HG03571 (cell line): ENCODE data around the gene IPMK.
"Not testable (repeated sequence)": the region's sequence is repeated elsewhere in the genome, so short reads cannot be mapped to it uniquely, and the experiment has no call there.

Source experiments
- ATAC-seq: cut with Tn5 transposase; IDR thresholded peaks from one replicate; pipeline ENCODE4 v1.9.1; 2021; ENCODE audit not compliant: unreplicated experiment

The IPMK gene

GRCh38 chr10:58268454-58268945, 806 bp upstream of the IPMK start:
- ATAC-seq, result no peak

GRCh38 chr10:58266826-58267712, 625 bp downstream of the IPMK start:
- ATAC-seq, result peak; percentile 5

- ATAC-seq, result no peak
These were observed 1.5 kb downstream of the IPMK start for GRCh38 chr10:58266003-58266825.

GRCh38 chr10:58265249-58265648, 2.4 kb downstream of the IPMK start:
- no peak for ATAC-seq

GRCh38 chr10:58264780-58265179, 2.9 kb downstream of the IPMK start:
- ATAC-seq, result no peak

- ATAC-seq, result no peak
These were observed 4.9 kb downstream of the IPMK start for GRCh38 chr10:58262766-58263165.

- no peak for ATAC-seq
These were observed 7.4 kb downstream of the IPMK start for GRCh38 chr10:58260334-58260733.

- ATAC-seq, result no peak
These were observed 8.6 kb downstream of the IPMK start for GRCh38 chr10:58258977-58259692.

- ATAC-seq, result not testable (repeated sequence)
These were observed 11.5 kb downstream of the IPMK start for GRCh38 chr10:58256013-58256780.

- ATAC-seq, result no peak
These were observed 13.1 kb downstream of the IPMK start for GRCh38 chr10:58254644-58255043.

- no peak for ATAC-seq
These were observed 14.5 kb downstream of the IPMK start for GRCh38 chr10:58253184-58253583.

- not testable (repeated sequence) for ATAC-seq
These were observed 23.0 kb downstream of the IPMK start for GRCh38 chr10:58244666-58245065.

GRCh38 chr10:58244242-58244641, 23.5 kb downstream of the IPMK start:
- not testable (repeated sequence) for ATAC-seq

- ATAC-seq, result not testable (repeated sequence)
These were observed 23.9 kb downstream of the IPMK start for GRCh38 chr10:58243801-58244200.

GRCh38 chr10:58243269-58243668, 24.4 kb downstream of the IPMK start:
- ATAC-seq, result no peak

- ATAC-seq, result no peak
These were observed 26.3 kb downstream of the IPMK start for GRCh38 chr10:58241346-58241745.

- ATAC-seq, result no peak
These were observed 27.2 kb downstream of the IPMK start for GRCh38 chr10:58240531-58240930.

- no peak for ATAC-seq
These were observed 28.0 kb downstream of the IPMK start for GRCh38 chr10:58239561-58240169.

GRCh38 chr10:58237014-58237834, 30.5 kb downstream of the IPMK start:
- no peak for ATAC-seq
